22Rv1 (cell line): Measurements from ENCODE around the gene FRRS1L.

ENCODE experiments used
- CTCF ChIP-seq: fragments of 450-650 bp; IDR thresholded peaks from 2 replicates; pipeline ENCODE4 v1.5.1; 2017; ENCODE audit warnings: mild to moderate bottlenecking
- ZFX ChIP-seq: fragments of 450-650 bp; IDR thresholded peaks from 2 replicates; pipeline ENCODE4 v1.6.1; 2017; ENCODE audit warnings: antibody characterized with exemption, borderline replicate concordance

- TF ChIP-seq CTCF, result no peak
- TF ChIP-seq ZFX, result no peak
Observed at GRCh38 chr9:109087795-109088194, 79.3 kb downstream of the FRRS1L start.
